Esophagus muscularis mucosa (tissue), 4 donors: ENCODE results near the gene SLC9C1. TPM values are rescaled to one million over a fixed set of nuclear protein-coding genes. Genes with fewer than 3 reads are reported as not detected.

Experiments
- DNase-seq: peaks from one replicate; pipeline ENCODE4 v3.0.0-alpha.2; 2017; ENCODE audit errors: extremely low spot score
- H3K27ac ChIP-seq, 4 donors: fragments of 200-600 bp; sonication (generic); replicated peaks in 1 of 4; 1 replicate in 3 of 4; 2 replicates in 1 of 4; pipeline ENCODE4 v1.5.1; 2016 to 2019; ENCODE audit warnings: mild to moderate bottlenecking in 1 of 4
- H3K27me3 ChIP-seq, 4 donors: fragments of 200-600 bp; sonication (generic); one replicate each; pipeline versions ENCODE4 v1.5.1 to v1.6.0; 2016 to 2019
- H3K36me3 ChIP-seq, 4 donors: fragments of 200-600 bp; sonication (generic); one replicate each; pipeline ENCODE4 v1.5.1; 2016 to 2019
- H3K4me1 ChIP-seq, 4 donors: fragments of 200-600 bp; sonication (generic); one replicate each; pipeline ENCODE4 v1.5.1; 2016 to 2019
- H3K4me3 ChIP-seq, 4 donors: fragments of 200-600 bp; sonication (generic); 1 replicate in 2 of 4; 2 replicates in 2 of 4; pipeline ENCODE4 v1.5.1; 2016 to 2019; ENCODE audit warnings: mild to moderate bottlenecking in 4 of 4, moderate library complexity in 1 of 4
- H3K9me3 ChIP-seq, 4 donors: fragments of 200-600 bp; sonication (generic); 1 replicate in 3 of 4; 2 replicates in 1 of 4; pipeline ENCODE4 v1.5.1; 2016 to 2019
- EP300 ChIP-seq: sonication (generic); formaldehyde crosslinking; IDR thresholded peaks from one replicate; pipeline ENCODE4 v1.6.1; 2017; ENCODE audit warnings: antibody characterized with exemption
- POLR2A ChIP-seq: fragments of 450-650 bp; IDR thresholded peaks from one replicate; pipeline ENCODE4 v1.6.1; 2017; ENCODE audit warnings: antibody characterized with exemption, moderate library complexity, mild to moderate bottlenecking, low read depth
- POLR2AphosphoS5 ChIP-seq, 2 donors: sonication (generic); formaldehyde crosslinking; IDR thresholded peaks; one replicate each; pipeline ENCODE4 v1.6.1; 2017; ENCODE audit warnings: antibody characterized with exemption in 2 of 2
- WGBS: methylation state at CpG from one replicate; pipeline ENCODE4 v1.1.5; 2018; 5-methylcytosine and 5-hydroxymethylcytosine counted together
- intact Hi-C: fragments of 100-400 bp; cut with DNase I; formaldehyde crosslinking; loops from one replicate; pipeline ENCODE4 v1.15.1; 2023
- total RNA-seq, 4 donors: library from RNA; depleted of rRNA; stranded (reverse); fragments of >200 nt; gene quantifications; one replicate each; pipeline versions ENCODE4 v1.1.0 to v1.2.1, GENCODE V29; 2016
- TF ChIP-seq, protein P1 (sequence below), 3 experiments: fragments of 200-600 bp in 2 of 3; fragments of 450-650 bp in 1 of 3; sonication (generic) in 2 of 3; IDR thresholded peaks; one replicate each; pipeline ENCODE4 v1.5.1; 2017 to 2019; ENCODE audit warnings: antibody characterized with exemption in 3 of 3, mild to moderate bottlenecking in 2 of 3, moderate library complexity in 1 of 3

Gene SLC9C1
- total RNA-seq, 4 donors from 2014 or later, result 0.17 TPM; not detected in 3

DNA sequence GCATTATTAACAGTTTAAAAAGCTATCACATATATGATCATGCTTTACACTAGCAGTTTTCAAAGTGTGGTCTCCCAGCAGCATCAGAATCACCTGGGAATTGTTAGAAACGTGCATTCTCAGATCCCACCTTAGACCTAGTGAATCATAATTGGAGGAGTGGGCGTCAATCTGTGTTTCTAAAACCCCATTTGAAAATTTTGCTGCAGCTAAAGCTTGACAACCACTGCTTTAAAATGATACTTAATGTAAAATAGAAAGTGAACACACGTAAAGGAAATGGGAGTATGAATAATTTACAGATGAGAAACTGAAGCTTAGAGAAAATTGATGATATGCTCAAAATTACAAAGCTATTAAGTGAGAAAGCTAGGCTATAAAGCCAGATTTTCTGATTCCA is 62.3 kb downstream of the SLC9C1 start:
- 75% methylated on average over 3 of the region's 3 CpGs for WGBS

GRCh38 chr3:112230033-112230432 is 64.0 kb downstream of the SLC9C1 start:
- TF ChIP-seq, protein P1, sequence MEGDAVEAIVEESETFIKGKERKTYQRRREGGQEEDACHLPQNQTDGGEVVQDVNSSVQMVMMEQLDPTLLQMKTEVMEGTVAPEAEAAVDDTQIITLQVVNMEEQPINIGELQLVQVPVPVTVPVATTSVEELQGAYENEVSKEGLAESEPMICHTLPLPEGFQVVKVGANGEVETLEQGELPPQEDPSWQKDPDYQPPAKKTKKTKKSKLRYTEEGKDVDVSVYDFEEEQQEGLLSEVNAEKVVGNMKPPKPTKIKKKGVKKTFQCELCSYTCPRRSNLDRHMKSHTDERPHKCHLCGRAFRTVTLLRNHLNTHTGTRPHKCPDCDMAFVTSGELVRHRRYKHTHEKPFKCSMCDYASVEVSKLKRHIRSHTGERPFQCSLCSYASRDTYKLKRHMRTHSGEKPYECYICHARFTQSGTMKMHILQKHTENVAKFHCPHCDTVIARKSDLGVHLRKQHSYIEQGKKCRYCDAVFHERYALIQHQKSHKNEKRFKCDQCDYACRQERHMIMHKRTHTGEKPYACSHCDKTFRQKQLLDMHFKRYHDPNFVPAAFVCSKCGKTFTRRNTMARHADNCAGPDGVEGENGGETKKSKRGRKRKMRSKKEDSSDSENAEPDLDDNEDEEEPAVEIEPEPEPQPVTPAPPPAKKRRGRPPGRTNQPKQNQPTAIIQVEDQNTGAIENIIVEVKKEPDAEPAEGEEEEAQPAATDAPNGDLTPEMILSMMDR (IDR thresholded peaks at IDR 0.05), result no peak
- TF ChIP-seq POLR2A, result no peak
- no peak for TF ChIP-seq POLR2AphosphoS5 (IDR thresholded peaks at IDR 0.05)
- H3K9me3 ChIP-seq, result peaks cover 0 to 17% (median 11%) of the 10 kb centered on the region in 4 donors
- no peak overlapping the region for H3K27ac ChIP-seq
- H3K4me3 ChIP-seq, result no peak overlapping the region
- no peaks in the 10 kb centered on the region for H3K27me3 ChIP-seq
- H3K36me3 ChIP-seq, result no peaks in the 10 kb centered on the region
- DNase-seq, result no peak
- WGBS, result 83% methylated on average over 1 of the region's 1 CpG
- intact Hi-C loops, result no loop called here
- H3K4me1 ChIP-seq, result no peaks in the 10 kb centered on the region

More for the DNA sequence above, 62.3 kb downstream of the SLC9C1 start:
- Histone ChIP-seq H3K9me3 (peaks cover 0 to 6% (median 2%) of the 10 kb centered on the region in 4 donors), H3K27ac (no peak overlapping the region), H3K4me1 (no peaks in the 10 kb centered on the region), H3K27me3 (no peaks in the 10 kb centered on the region), H3K4me3 (no peak overlapping the region), H3K36me3 (no peaks in the 10 kb centered on the region)
- DNase-seq, result no peak
- intact Hi-C loops, result no loop called here
- no peak for TF ChIP-seq POLR2A

- TF ChIP-seq, protein P1 (IDR thresholded peaks at IDR 0.05), result no peak
- TF ChIP-seq POLR2AphosphoS5 (IDR thresholded peaks at IDR 0.05) (no peak), EP300 (no peak), POLR2A (no peak)
- 83% methylated on average over 1 of the region's 1 CpG for WGBS
- intact Hi-C loops, result no loop called here
Measured at GRCh38 chr3:112228786-112229185, 65.2 kb downstream of the SLC9C1 start.

DNA sequence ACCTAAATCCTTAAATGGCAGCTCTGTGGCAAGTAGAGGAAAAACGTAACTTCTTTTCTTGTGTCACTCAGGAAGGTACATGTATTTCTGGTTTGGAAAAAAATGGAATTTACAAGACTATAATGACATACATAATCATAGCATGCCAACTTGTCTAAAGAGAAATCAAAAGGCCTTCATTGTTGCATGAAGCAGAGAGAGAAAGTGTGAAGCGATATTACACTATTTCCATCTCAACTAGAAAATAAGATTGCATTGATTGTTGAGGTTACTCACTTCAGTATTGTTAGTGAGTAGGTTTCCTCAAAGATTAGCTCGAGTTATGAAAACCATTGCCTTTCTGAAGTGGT is 93.7 kb downstream of the SLC9C1 start:
- no peak overlapping the region for H3K27ac ChIP-seq
- 83% methylated on average over 3 of the region's 3 CpGs for WGBS
- H3K36me3 ChIP-seq, result peaks cover 0 to 4% (median 0%) of the 10 kb centered on the region in 4 donors
- no peaks in the 10 kb centered on the region for H3K4me1 ChIP-seq
- no peaks in the 10 kb centered on the region for H3K27me3 ChIP-seq
- intact Hi-C loops, result no loop called here
- H3K4me3 ChIP-seq, result no peak overlapping the region
- TF ChIP-seq, protein P1 (IDR thresholded peaks at IDR 0.05), result no peak
- TF ChIP-seq POLR2A (no peak), POLR2AphosphoS5 (IDR thresholded peaks at IDR 0.05) (no peak), EP300 (no peak)
- no peaks in the 10 kb centered on the region for H3K9me3 ChIP-seq
- no peak for DNase-seq

More at GRCh38 chr3:112228786-112229185, 65.2 kb downstream of the SLC9C1 start:
- DNase-seq, result no peak
- Histone ChIP-seq H3K27ac (no peak overlapping the region), H3K4me1 (no peaks in the 10 kb centered on the region), H3K9me3 (peaks cover 0 to 29% (median 19%) of the 10 kb centered on the region in 4 donors), H3K36me3 (no peaks in the 10 kb centered on the region), H3K4me3 (no peak overlapping the region), H3K27me3 (no peaks in the 10 kb centered on the region)

GRCh38 chr3:112199622-112200316 is 94.2 kb downstream of the SLC9C1 start:
- WGBS, result 82% methylated on average over 5 of the region's 5 CpGs
- TF ChIP-seq EP300 (no peak), POLR2A (no peak), POLR2AphosphoS5 (IDR thresholded peaks at IDR 0.05) (no peak)
- TF ChIP-seq, protein P1 (IDR thresholded peaks at IDR 0.05), result no peak

More at GRCh38 chr3:112199622-112200316, 94.2 kb downstream of the SLC9C1 start:
- no peak overlapping the region for H3K27ac ChIP-seq
- H3K36me3 ChIP-seq, result peaks cover 0 to 4% (median 0%) of the 10 kb centered on the region in 4 donors
- DNase-seq, result no peak
- H3K4me1 ChIP-seq, result no peaks in the 10 kb centered on the region
- peaks cover 0 to 1% (median 0%) of the 10 kb centered on the region in 4 donors for H3K9me3 ChIP-seq
- no peak overlapping the region for H3K4me3 ChIP-seq
- H3K27me3 ChIP-seq, result no peaks in the 10 kb centered on the region
- intact Hi-C loops, result no loop called here
